HEK293 (cell line): ENCODE data around the gene SIRPB1.
"Not testable (repeated sequence)": the region's sequence is repeated elsewhere in the genome, so short reads cannot be mapped to it uniquely, and the experiment has no call there.

Experiments used
- CTCF ChIA-PET: fragments of 350-600 bp; formaldehyde crosslinking; extraction: SDS; loops from one replicate; lab custom pipeline; 2021; ENCODE audit warnings: antibody characterized with exemption; lab: Yijun Ruan, JAX
- POLR2A ChIA-PET: fragments of 300-600 bp; formaldehyde crosslinking; extraction: SDS; loops from one replicate; lab custom pipeline; 2020; ENCODE audit warnings: antibody characterized with exemption, inconsistent platforms; lab: Yijun Ruan, JAX
- H3K27ac ChIP-seq: fragments of 200-500 bp; sonication (Bioruptor generic); 2 replicates; pipeline ENCODE4 v1.5.1; 2014; ENCODE audit warnings: low read depth, low read length, control low read depth, inconsistent platforms; ENCODE audit errors: extremely low read depth
- H3K36me3 ChIP-seq, 2 experiments: fragments of 200-500 bp in 1 of 2; sonication (Bioruptor generic) in 1 of 2; 1 replicate in 1 of 2; 2 replicates in 1 of 2; pipeline ENCODE4 v1.5.1; 2014 to 2017; ENCODE audit warnings: inconsistent platforms in 2 of 2, low read length in 2 of 2; ENCODE audit not compliant: control insufficient read depth in 2 of 2, insufficient read depth in 1 of 2
- H3K4me1 ChIP-seq: fragments of 200-500 bp; sonication (Bioruptor generic); 2 replicates; pipeline ENCODE4 v1.5.1; 2014; ENCODE audit warnings: mild to moderate bottlenecking, low read length, inconsistent platforms; ENCODE audit not compliant: control insufficient read depth, insufficient read depth
- H3K4me3 ChIP-seq: 2 replicates; pipeline ENCODE4 v1.5.1; 2011; ENCODE audit warnings: low read depth, mild to moderate bottlenecking, control low read depth, low read length, moderate library complexity
- H3K9me3 ChIP-seq: fragments of 200-500 bp; sonication (Bioruptor generic); 2 replicates; pipeline ENCODE4 v1.5.1; 2014; ENCODE audit warnings: low read depth, low read length, inconsistent platforms; ENCODE audit not compliant: control insufficient read depth, insufficient read depth
- PRDM2 ChIP-seq: fragments of 450-650 bp; formaldehyde crosslinking; IDR thresholded peaks from 2 replicates; pipeline ENCODE4 v1.5.1; 2016; ENCODE audit warnings: missing biosample characterization, missing genetic modification characterization, borderline replicate concordance
- SETDB1 ChIP-seq: IDR thresholded peaks from one replicate; pipeline ENCODE4 v1.6.1; 2017; ENCODE audit warnings: mild to moderate bottlenecking, low read length, moderate library complexity, mixed read lengths; ENCODE audit not compliant: insufficient read length
- TRIM28 ChIP-seq: IDR thresholded peaks from 2 replicates; pipeline ENCODE4 v1.6.1; 2011; ENCODE audit warnings: low read length, control low read depth, borderline replicate concordance
- ZNF121 ChIP-seq: fragments of 450-650 bp; formaldehyde crosslinking; IDR thresholded peaks from 2 replicates; pipeline ENCODE4 v1.5.1; 2016; ENCODE audit warnings: missing biosample characterization, missing genetic modification characterization
- ZNF184 ChIP-seq: fragments of 450-650 bp; IDR thresholded peaks from 2 replicates; pipeline ENCODE4 v1.5.1; 2018; ENCODE audit warnings: missing biosample characterization, mild to moderate bottlenecking, missing genetic modification characterization
- ZNF335 ChIP-seq: fragments of 450-650 bp; formaldehyde crosslinking; conservative IDR thresholded peaks from 2 replicates; pipeline ENCODE4 v1.5.1; 2016; ENCODE audit warnings: missing biosample characterization, missing genetic modification characterization
- ZNF366 ChIP-seq: fragments of 450-650 bp; formaldehyde crosslinking; conservative IDR thresholded peaks from 2 replicates; pipeline ENCODE4 v1.5.1; 2016; ENCODE audit warnings: missing biosample characterization, missing genetic modification characterization
- ZNF514 ChIP-seq: fragments of 450-650 bp; formaldehyde crosslinking; IDR thresholded peaks from 2 replicates; pipeline ENCODE4 v1.5.1; 2016; ENCODE audit warnings: missing biosample characterization, missing genetic modification characterization
- ZNF768 ChIP-seq: fragments of 450-650 bp; formaldehyde crosslinking; IDR thresholded peaks from 2 replicates; pipeline ENCODE4 v1.5.1; 2018; ENCODE audit warnings: missing biosample characterization, mild to moderate bottlenecking, missing genetic modification characterization
- ZNF776 ChIP-seq: fragments of 450-650 bp; formaldehyde crosslinking; IDR thresholded peaks from 2 replicates; pipeline ENCODE4 v1.5.0; 2017; ENCODE audit warnings: missing biosample characterization, missing genetic modification characterization, borderline replicate concordance
- ZNF791 ChIP-seq: fragments of 450-650 bp; formaldehyde crosslinking; IDR thresholded peaks from 2 replicates; pipeline ENCODE4 v1.5.1; 2016; ENCODE audit warnings: missing biosample characterization, missing genetic modification characterization
- ZNF830 ChIP-seq: fragments of 450-650 bp; IDR thresholded peaks from 2 replicates; pipeline ENCODE4 v1.5.0; 2018; ENCODE audit warnings: missing biosample characterization, missing genetic modification characterization, low read depth, mild to moderate bottlenecking, moderate library complexity

Gene SIRPB1

GRCh38 chr20:1608678-1609347 lies 11.0 kb downstream of the SIRPB1 start:
- H3K27ac ChIP-seq, POLR2A ChIA-PET: not testable (repeated sequence)

GRCh38 chr20:1600736-1601135 lies 19.1 kb downstream of the SIRPB1 start:
- POLR2A ChIA-PET = no interaction called here
- Histone ChIP-seq H3K36me3 (no peaks in the 10 kb centered on the region), H3K4me1 (no peaks in the 10 kb centered on the region), H3K4me3 (no peak overlapping the region), H3K27ac (no peak overlapping the region)
- no peak for TF ChIP-seq ZNF768 (tag by site-specific recombination)
- TF ChIP-seq TRIM28 = no peak
- TF ChIP-seq, all 188 proteins: peak for 0
- H3K9me3 ChIP-seq = no peaks in the 10 kb centered on the region
- CTCF ChIA-PET = no interaction called here

More at GRCh38 chr20:1608678-1609347, 11.0 kb downstream of the SIRPB1 start:
- CTCF ChIA-PET, H3K9me3 ChIP-seq, H3K4me3 ChIP-seq, H3K36me3 ChIP-seq, H3K4me1 ChIP-seq: not testable (repeated sequence)

- Histone ChIP-seq H3K9me3 (no peaks in the 10 kb centered on the region), H3K36me3 (no peaks in the 10 kb centered on the region), H3K27ac (no peak overlapping the region), H3K4me1 (no peaks in the 10 kb centered on the region), H3K4me3 (no peak overlapping the region)
- POLR2A ChIA-PET = no interaction called here
- no peak for TF ChIP-seq SETDB1
- TF ChIP-seq ZNF335 (tag by site-specific recombination) = no peak
- no peak for TF ChIP-seq ZNF776 (tag by site-specific recombination)
- no peak for TF ChIP-seq ZNF184
- no peak for TF ChIP-seq ZNF121 (tag by site-specific recombination)
- TF ChIP-seq ZNF366 (tag by site-specific recombination) = no peak
- no peak for TF ChIP-seq ZNF791 (tag by site-specific recombination)
- TF ChIP-seq PRDM2 (tag by site-specific recombination) = no peak
- no peak for TF ChIP-seq ZNF514 (tag by site-specific recombination)
- TF ChIP-seq ZNF830 = no peak
- CTCF ChIA-PET = no interaction called here
Observed at GRCh38 chr20:1595333-1595732, 24.5 kb downstream of the SIRPB1 start.
